Measurements from ENCODE around the gene PRAMEF26.
"Not testable (repeated sequence)": the region's sequence is repeated elsewhere in the genome, so short reads cannot be mapped to it uniquely, and the experiment has no call there.

The PRAMEF26 gene

GRCh38 chr1:13155909-13156308 lies at the start of gene PRAMEF26:
TSS of gene PRAMEF26 (minus strand) at chr1:13156009. CDS start at chr1:13153095, 2,914 bp downstream.
- not testable (repeated sequence) for DNase-seq

GRCh38 chr1:13201309-13201708 lies 45.5 kb upstream of the PRAMEF26 start, which contains the start of gene PRAMEF13:
TSS of gene PRAMEF13 (minus strand) at chr1:13201409. CDS start at chr1:13199589, 1,820 bp downstream.
- not testable (repeated sequence) for DNase-seq

- DNase-seq = not testable (repeated sequence)
Observed at GRCh38 chr1:13171548-13171947, 15.7 kb upstream of the PRAMEF26 start, which contains the start of gene PRAMEF9. TSS of gene PRAMEF9 (plus strand) at chr1:13171848. CDS start at chr1:13175281, 3,433 bp downstream.

- not testable (repeated sequence) for DNase-seq
Observed at GRCh38 chr1:13165531-13165930, 9.7 kb upstream of the PRAMEF26 start, which contains the start of gene HNRNPCL4. TSS of gene HNRNPCL4 (minus strand) at chr1:13165631. CDS start at chr1:13165467, 164 bp downstream.

- DNase-seq = not testable (repeated sequence)
Observed at GRCh38 chr1:13116754-13117153, 39.1 kb downstream of the PRAMEF26 start, which contains the start of gene HNRNPCL2. TSS of gene HNRNPCL2 (minus strand) at chr1:13116854. CDS start at chr1:13116400, 454 bp downstream.
